ENCODE data around the gene MAPK11.
A peak's percentile ranks its signal among the peaks of the same experiment; 100 is the strongest.

MAPK11 gene

GRCh38 chr22:50303848-50304527 is 33.8 kb upstream of the MAPK11 start:
- DNase-seq (ENCODE audit: low read depth): no peak
- H3K4me3 ChIP-seq (ENCODE audit: low read length): peak overlapping the region; percentile 39
- no peak for TF ChIP-seq CTCF (conservative IDR thresholded peaks at IDR 0.05; ENCODE audit: low read length)

- no peak overlapping the region; the same call in 1 of the 2 replicates for H3K4me3 ChIP-seq (ENCODE audit: low read length)
- no peak for DNase-seq (ENCODE audit: low read depth)
- no peak for TF ChIP-seq CTCF (conservative IDR thresholded peaks at IDR 0.05; ENCODE audit: low read length)
These were observed 33.3 kb upstream of the MAPK11 start for GRCh38 chr22:50303515-50303847.

GRCh38 chr22:50302564-50302963 is 32.4 kb upstream of the MAPK11 start:
- DNase-seq (ENCODE audit: low read depth): no peak
- no peak overlapping the region for H3K4me3 ChIP-seq (ENCODE audit: low read length)
- TF ChIP-seq CTCF (conservative IDR thresholded peaks at IDR 0.05; ENCODE audit: low read length): no peak

- no peak for TF ChIP-seq CTCF (conservative IDR thresholded peaks at IDR 0.05; ENCODE audit: low read length)
- H3K4me3 ChIP-seq (ENCODE audit: low read length): no peak overlapping the region; the same call in none of the 2 replicates
- DNase-seq (ENCODE audit: low read depth): peak; percentile 24
These were observed 31.9 kb upstream of the MAPK11 start for GRCh38 chr22:50302041-50302541.

- no peak overlapping the region for H3K4me3 ChIP-seq (ENCODE audit: low read length)
- TF ChIP-seq CTCF (conservative IDR thresholded peaks at IDR 0.05; ENCODE audit: low read length): no peak
- no peak for DNase-seq (ENCODE audit: low read depth)
These were observed 31.4 kb upstream of the MAPK11 start for GRCh38 chr22:50301581-50301991.

GRCh38 chr22:50300620-50301257 is 30.6 kb upstream of the MAPK11 start:
- DNase-seq (ENCODE audit: low read depth): no peak
- H3K4me3 ChIP-seq (ENCODE audit: low read length): peak overlapping the region; percentile 39
- TF ChIP-seq CTCF (conservative IDR thresholded peaks at IDR 0.05; ENCODE audit: low read length): no peak

Measured in AG10803 (cell line).